ENCODE measurements around the gene AMDHD2. TPM values are rescaled to one million over a fixed set of nuclear protein-coding genes. Genes with fewer than 3 reads are reported as not detected.
"Not testable (repeated sequence)": the region's sequence is repeated elsewhere in the genome, so short reads cannot be mapped to it uniquely, and the experiment has no call there.

The AMDHD2 gene
- polyA plus RNA-seq, 1 experiment = 15.9 TPM

GRCh38 chr16:2478279-2478678 lies 41.9 kb upstream of the AMDHD2 start:
- ChIA-PET POLR2A (no interaction called here), CTCF (interaction anchor here (0.9 kb wide), 1 partner anchor 23 kb away, joined by 7 read pairs; no protein-coding TSS in a partner anchor)
- Histone ChIP-seq H3K27me3 (ENCODE audit: control insufficient read depth, insufficient read depth, low read length) (no peaks in the 10 kb centered on the region), H3K4me3 (ENCODE audit: low read depth, low read length) (no peak overlapping the region), H3K36me3 (ENCODE audit: control insufficient read depth, insufficient read depth, low read length) (peaks cover 2% of the 10 kb centered on the region; the same call in 1 of the 2 replicates)
- no peak for DNase-seq (ENCODE audit: low read depth)
- TF ChIP-seq CTCF (IDR thresholded peaks at IDR 0.05; ENCODE audit: insufficient read depth, low read depth, low read length) = no peak

- H3K27me3 ChIP-seq (ENCODE audit: control insufficient read depth, insufficient read depth, low read length); H3K36me3 ChIP-seq (ENCODE audit: control insufficient read depth, insufficient read depth, low read length); H3K4me3 ChIP-seq (ENCODE audit: low read depth, low read length); CTCF ChIA-PET; DNase-seq (ENCODE audit: low read depth); POLR2A ChIA-PET: not testable (repeated sequence)
Observed at GRCh38 chr16:2479996-2480395, 40.2 kb upstream of the AMDHD2 start.

GRCh38 chr16:2480948-2481347 lies 39.2 kb upstream of the AMDHD2 start:
- no peak for DNase-seq (ENCODE audit: low read depth)
- Histone ChIP-seq H3K4me3 (ENCODE audit: low read depth, low read length) (no peak overlapping the region), H3K27me3 (ENCODE audit: control insufficient read depth, insufficient read depth, low read length) (no peaks in the 10 kb centered on the region), H3K36me3 (ENCODE audit: control insufficient read depth, insufficient read depth, low read length) (peaks cover 2% of the 10 kb centered on the region; the same call in 1 of the 2 replicates)
- ChIA-PET CTCF (interaction anchor here (1.2 kb wide), 1 partner anchor 11 kb away, joined by 4 read pairs; no protein-coding TSS in a partner anchor), POLR2A (no interaction called here)
- no peak for TF ChIP-seq CTCF (IDR thresholded peaks at IDR 0.05; ENCODE audit: insufficient read depth, low read depth, low read length)

- TF ChIP-seq CTCF (IDR thresholded peaks at IDR 0.05; ENCODE audit: insufficient read depth, low read depth, low read length) = no peak
- ChIA-PET CTCF (interaction anchor here (1.2 to 8.3 kb wide), 2 partner anchors 11 to 20 kb away, joined by 4 to 63 read pairs; no protein-coding TSS in a partner anchor), POLR2A (no interaction called here)
- no peak overlapping the region for H3K4me3 ChIP-seq (ENCODE audit: low read depth, low read length)
- DNase-seq (ENCODE audit: low read depth) = no peak
- no peaks in the 10 kb centered on the region for H3K27me3 ChIP-seq (ENCODE audit: control insufficient read depth, insufficient read depth, low read length)
- H3K36me3 ChIP-seq (ENCODE audit: control insufficient read depth, insufficient read depth, low read length) = peaks cover 7% of the 10 kb centered on the region
Observed at GRCh38 chr16:2481676-2482075, 38.5 kb upstream of the AMDHD2 start.

GRCh38 chr16:2482249-2482648 lies 37.9 kb upstream of the AMDHD2 start:
- POLR2A ChIA-PET = interaction anchor here (0.6 kb wide), 1 partner anchor 213 kb away, joined by 9 read pairs; no protein-coding TSS in a partner anchor
- CTCF ChIA-PET = interaction anchor here (1.1 to 8.3 kb wide), 4 partner anchors 9 to 59 kb away, joined by 4 to 63 read pairs (median 4); no protein-coding TSS in a partner anchor
- no peaks in the 10 kb centered on the region for H3K27me3 ChIP-seq (ENCODE audit: control insufficient read depth, insufficient read depth, low read length)
- peaks cover 7% of the 10 kb centered on the region for H3K36me3 ChIP-seq (ENCODE audit: control insufficient read depth, insufficient read depth, low read length)
- no peak overlapping the region for H3K4me3 ChIP-seq (ENCODE audit: low read depth, low read length)
- DNase-seq (ENCODE audit: low read depth) = no peak
- TF ChIP-seq CTCF (IDR thresholded peaks at IDR 0.05; ENCODE audit: insufficient read depth, low read depth, low read length) = no peak
